Colon (tissue), 2 donors: ENCODE data around the gene MTCL1.

Experiments used
- FAIRE-seq: peaks from 2 replicates; lab custom pipeline; 2012; peaks lifted over from hg19 to GRCh38; lab: Jason Lieb, UNC
- donor health status: control.
- donor health status: control.

MTCL1 gene

DNA sequence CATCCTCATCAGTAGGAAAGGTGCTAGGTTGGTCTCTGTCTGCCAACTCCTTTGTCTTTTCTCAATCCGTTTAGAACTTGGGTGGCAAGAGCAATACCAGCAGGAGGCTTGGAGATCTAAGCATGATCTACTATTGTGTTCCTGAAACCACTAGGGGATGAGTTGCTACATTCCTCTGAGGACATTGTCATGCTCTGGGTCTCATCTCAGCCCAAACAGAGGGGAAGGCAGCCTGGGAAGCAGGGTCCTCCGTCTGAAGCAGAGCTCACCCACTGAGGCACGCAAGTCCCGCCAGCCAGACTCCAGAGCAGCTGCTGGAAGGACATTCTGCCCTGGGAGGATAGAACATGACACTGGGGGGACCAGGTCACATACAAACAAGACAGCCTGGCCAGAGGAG, 162.9 kb downstream of the MTCL1 start:
- FAIRE-seq, result no peak

DNA sequence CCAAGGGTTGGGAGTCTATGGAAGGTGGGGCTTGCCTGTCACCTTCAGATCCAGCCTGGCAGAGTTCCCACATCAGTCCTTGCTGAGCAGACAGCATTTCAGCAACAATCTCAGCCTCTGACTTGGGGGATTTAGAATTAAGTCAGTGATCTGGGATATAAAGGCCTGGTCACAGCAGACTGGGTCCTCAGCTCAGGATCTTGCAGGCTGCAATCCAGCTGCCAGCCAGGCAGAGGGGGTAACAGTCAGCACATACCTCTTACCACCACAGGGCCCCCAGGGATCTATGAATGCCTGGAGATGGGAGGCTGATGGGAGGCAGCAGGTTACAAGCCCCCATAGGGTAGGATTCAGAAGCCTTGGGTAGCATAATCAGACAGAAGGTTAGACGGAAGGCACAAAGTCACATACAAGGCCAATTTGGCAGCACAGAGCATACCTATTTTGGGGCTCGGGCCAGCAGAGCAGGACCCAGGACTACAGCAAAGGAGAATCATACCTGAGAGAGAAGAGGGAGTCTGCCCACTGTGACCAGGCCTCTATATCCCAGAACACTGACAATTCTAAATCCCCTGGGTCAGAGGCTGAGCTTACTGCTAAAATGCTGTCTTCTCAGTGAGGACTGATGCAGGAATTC, 163.5 kb downstream of the MTCL1 start:
- no peak for FAIRE-seq

DNA sequence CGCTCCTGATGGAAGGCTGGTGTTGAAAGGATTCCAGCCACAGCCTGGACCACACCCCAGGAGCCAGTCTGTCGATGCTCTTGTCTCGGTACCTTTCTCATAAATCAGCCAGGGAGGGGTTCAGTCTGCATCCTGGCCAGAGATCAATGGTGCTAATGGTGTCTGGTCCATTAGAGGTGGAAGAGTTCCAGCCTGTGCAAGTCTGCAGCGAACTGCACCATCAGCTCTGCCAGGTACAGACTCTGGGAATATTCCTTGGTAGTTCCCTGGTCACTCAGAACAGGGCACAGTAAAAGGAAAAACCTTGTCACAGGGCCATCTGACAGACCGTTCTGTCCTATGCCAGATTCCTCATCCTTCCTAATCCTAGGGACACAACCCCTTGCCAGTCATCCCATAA, 164.3 kb downstream of the MTCL1 start:
- no peak for FAIRE-seq

DNA sequence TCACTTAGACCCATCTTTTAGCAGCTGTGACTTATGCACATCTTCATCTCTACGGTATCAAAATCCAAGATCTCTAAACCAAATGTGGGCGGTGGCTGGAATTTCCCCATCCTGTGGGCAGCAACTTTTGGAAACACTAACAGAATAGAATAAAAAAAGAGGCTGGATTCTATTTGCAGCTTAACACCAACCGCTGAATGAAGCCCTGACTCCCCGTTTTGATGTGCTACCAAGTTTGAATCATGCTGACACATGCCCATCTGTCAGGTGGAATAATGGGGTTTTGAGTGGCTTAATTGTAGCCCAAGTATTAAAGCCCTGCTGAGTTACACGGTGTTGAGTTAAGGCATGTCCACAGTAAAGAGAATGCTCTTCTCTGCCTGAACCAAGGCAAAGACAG, 165.2 kb downstream of the MTCL1 start:
- no peak for FAIRE-seq

DNA sequence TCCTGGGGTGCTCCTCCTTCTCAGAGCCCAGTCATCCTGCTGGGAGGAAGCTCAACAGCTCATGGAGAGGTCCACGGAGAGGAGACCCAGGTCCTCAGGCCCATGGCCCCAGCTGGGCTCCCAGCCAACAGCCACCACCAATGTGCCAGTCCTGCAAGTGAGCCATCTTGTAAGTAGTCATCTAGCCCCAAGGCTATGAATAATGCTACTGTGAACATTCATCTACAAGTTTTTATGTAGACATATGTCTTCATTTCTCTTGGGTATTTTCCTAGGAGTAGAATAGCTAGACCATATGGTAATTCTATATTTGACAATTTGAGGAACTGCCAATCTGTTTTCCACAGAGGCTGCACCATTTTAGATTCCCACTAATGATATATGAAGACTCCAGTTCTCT, 166.1 kb downstream of the MTCL1 start:
- no peak for FAIRE-seq

DNA sequence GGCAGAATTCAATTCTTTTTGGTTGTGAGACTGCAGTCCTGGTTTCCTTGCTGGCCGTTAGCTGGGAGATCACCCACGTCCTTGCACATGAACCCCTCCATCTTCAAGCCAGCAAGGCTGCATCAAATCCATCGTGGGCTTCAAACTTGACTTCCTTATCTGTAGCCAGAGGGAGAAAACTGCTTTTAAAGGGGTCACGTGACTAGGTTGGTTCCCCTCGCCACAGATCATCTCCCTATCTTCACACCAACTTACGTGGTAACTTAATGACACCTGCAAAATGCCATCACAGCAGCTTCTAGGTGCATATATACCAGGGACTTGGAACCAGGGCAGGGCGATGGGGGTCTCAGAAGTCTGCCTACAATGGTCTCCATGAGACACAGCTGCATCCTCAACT, 169.5 kb downstream of the MTCL1 start:
- FAIRE-seq, result no peak

DNA sequence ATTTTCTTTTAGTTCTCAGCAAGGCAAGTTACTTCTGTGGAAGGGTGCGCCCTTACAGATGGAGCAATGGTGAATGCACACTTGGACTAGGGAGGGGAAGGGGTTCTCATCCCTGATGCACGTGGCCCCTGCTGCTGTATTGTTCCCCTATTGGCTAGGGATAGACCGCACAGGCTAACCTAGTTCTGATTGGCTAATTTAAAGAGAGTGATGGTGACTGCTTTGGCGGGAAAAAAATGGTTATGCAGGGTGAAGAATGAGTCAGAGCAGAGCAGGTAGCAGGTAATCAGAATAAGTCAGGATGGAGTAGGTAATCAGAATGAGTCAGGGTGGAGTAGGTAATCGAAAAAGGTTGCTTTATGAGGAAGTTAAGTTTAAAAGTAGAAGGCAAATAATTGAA, 171.5 kb downstream of the MTCL1 start:
- FAIRE-seq, result no peak

DNA sequence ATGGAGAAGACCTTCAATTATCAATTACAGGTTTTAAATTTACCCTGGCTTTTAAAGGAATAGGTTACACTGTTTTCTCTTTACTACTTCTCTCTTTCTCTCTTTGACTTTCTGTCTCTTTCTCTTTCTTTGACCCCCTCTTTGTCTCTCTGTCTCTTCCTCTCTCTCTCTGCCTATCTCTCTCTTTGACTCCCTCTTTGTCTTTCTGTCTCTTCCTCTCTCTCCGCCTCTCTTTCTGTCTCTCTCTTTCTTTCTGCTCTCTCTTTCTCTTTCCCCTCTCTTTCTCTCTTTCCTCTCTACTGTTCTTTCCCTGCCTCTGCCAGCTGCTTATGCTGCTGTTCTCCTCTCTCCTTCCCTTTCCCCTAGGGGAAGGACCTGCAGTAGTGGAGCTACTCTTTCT, 175.7 kb downstream of the MTCL1 start:
- FAIRE-seq, result no peak
